Measurements from ENCODE around the gene GLB1L2.

Gene GLB1L2

DNA sequence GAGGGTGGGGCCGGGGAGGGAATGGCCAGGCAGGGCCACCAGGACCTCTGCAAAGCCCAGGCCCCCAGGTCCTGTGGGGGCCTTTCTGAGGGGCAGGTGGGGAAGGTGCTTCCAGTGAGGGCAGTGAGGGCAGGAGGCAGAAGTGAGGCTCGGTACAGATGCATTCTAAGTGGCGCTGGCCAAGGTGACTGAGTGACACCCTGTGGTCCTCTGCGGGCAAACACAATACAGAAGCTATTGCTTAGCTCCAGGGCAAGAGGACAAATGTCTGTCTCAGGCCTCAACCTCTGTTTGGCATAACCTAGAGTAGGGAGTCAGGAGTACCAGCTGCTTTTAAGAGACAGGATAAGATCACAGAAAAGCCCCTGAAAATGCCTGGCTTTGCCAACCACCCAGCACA, 49.0 kb downstream of the GLB1L2 start:
- H3K27ac ChIP-seq, result no peak overlapping the region
- DNase-seq (ENCODE audit: low read depth, low spot score), result no peak

DNA sequence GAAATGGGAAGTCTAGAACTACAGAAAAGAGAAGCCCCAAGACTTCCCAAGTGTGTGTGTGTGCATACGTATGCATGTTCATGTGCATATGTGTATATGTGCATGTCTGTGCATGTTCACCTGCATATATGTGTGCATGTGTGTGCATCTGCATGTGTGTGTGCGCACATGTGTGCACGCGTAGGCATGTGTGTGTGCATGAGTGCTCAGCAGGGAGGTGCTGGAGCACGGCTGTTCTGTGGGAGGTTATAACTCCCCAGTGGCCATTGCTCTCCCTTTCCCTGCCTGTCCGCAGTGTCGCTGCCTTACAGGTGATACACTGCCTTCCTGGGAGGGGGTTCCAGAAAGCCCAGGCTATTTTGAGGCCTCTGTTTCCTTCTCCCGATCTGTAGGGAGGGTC, 50.5 kb downstream of the GLB1L2 start:
- no peak overlapping the region for H3K27ac ChIP-seq
- DNase-seq (ENCODE audit: low read depth, low spot score), result no peak

DNA sequence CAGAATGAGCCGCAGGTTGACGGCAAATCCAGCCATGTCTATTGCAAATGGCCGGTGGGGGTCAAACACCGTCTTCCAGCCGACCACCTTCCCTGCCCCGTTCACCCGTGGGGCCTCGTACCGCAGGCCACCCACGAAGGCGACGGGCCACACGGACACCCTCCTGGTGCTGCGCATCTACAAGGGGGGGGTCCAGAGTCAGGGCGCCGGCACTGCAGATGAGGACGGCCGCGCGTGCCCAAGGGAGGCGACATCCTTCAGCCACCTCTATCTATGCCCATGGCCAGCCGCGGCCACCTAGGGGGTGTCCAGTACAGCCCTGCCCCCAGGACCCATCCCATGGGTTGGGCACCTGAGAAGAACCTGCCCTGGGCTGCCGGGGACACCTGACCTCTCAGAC, 51.0 kb downstream of the GLB1L2 start:
- no peak overlapping the region for H3K27ac ChIP-seq
- no peak for DNase-seq (ENCODE audit: low read depth, low spot score)

DNA sequence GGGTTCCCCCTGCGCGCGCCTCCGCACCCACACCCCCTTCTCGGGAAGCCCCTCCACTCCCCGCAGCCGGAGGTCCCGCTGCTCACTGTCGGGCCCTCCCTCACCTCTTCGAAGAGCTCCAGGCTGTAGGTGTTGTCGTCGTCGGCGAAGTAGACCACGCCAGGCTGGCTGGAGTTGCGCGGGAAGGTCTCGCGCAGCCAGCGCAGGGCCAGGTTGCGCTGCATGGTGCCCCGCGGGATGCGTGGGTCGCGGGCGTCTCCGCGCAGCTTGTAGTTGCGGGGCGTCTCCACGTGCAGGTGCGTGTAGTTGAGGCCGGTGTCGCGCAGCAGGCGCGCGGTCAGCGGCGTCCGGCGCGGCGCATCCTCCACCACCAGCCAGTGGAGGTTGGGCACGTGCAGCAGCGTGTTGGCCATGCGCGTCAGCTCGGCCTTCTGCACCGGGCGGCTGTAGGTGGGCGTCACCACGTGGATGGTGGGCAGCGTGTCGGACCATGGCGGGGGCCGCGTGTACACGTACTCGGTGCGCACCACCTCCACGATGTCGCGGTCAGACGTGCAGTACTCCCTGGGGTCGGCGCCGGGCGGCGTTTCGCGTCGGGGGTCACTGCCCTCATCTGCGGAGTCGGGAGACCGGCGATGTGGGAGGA, 51.9 kb downstream of the GLB1L2 start:
- no peak for DNase-seq (ENCODE audit: low read depth, low spot score)
- H3K27ac ChIP-seq, result no peak overlapping the region

DNA sequence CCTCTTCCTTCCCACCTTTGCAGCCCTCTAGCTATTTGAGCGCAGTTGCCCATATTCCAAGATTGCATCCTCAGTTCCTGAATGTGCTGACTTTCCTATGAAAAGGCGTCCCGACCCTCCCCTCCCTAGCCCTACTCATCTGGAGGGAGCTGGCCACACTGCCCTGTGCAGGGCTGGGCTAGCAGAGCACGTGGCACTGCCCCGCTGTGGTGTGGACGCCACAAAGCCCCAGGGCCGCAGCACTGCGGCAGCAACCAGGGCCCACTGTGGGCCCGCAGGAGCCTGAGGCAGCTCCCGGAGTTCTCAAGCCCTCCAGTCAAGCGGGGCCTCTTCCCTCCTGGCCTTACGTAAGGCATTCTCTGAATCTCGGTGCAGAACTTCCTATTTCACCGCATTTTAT, 52.6 kb downstream of the GLB1L2 start:
- DNase-seq (ENCODE audit: low read depth, low spot score), result no peak
- H3K27ac ChIP-seq, result no peak overlapping the region

DNA sequence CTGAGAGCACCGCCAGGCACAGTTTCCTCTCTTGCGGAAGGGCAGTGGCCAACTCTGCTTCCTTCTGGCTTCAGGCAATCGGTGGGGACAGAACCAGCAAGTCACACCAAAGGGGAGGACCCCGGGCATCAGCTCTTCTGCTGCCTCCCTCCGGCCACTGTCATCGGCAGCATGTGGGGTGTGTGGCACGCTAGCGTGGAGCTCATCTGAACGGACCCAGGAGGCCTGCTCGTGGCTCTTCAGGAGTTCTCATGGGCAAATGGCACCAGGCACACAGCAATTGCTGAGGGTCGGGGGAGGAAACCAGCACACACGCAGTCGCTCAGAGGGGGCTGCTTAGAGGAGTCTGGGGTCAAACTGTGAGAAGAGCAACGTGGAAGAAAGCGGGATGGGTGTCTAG, 53.4 kb downstream of the GLB1L2 start:
- H3K27ac ChIP-seq, result no peak overlapping the region

DNA sequence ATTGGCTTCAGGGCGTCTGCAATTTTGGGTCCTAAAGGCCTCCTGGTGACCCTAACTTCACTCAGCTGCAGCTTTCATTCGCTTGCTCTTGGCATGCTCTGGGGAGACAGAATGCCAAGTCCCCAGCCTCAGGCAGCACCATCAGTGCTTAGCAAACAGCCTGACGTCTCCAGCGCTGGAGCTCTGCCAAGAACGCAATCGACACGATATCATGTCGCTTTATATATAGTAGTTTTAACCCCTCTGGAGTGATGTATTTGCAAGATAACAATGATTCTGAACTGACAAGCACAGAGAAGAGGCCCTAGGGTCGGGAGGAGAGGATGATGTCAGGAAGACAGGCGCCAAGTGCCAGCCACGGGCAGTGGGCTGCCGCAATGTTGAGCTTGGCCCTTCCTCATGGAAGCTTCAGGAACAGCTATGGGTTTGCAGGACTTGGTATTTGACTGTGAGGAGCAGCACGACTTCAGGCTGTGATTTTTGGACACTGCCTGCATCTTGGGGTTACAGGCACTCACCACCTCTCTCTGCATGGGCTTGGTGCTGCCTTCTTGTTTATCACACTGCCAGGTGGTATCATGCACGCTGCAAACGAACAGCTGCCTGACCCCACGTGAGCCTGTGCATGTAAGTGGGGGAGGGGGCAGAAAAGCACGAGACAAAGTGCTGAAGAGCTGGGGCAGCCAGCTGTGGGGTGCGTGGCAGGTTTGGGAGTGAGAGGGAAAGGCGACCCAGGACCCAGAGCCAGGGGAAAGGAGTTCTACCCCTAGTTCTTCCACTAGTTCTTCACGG, 54.2 kb downstream of the GLB1L2 start:
- no peak overlapping the region for H3K27ac ChIP-seq
- DNase-seq (ENCODE audit: low read depth, low spot score), result no peak

More for the DNA sequence above, 53.4 kb downstream of the GLB1L2 start:
- no peak for DNase-seq (ENCODE audit: low read depth, low spot score)

DNA sequence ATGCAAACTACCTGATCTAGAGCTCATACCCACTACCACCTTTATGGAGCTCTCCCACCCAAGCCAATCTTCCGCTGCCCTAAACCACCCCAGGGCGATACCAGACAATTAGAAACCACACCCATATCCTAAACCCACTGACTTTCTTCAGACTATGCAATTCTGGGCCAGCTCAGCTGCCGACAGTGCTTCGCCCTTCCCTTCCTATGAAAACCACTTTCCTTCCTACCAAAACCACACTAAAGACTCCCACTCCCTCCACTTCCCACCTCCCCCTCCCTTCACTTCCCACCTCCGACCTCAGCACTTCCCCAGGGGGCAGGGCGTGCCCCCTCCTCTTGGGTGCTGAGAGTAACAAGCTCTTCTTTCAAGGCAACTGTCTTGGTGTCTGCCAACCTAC, 55.2 kb downstream of the GLB1L2 start:
- no peak overlapping the region for H3K27ac ChIP-seq
- no peak for DNase-seq (ENCODE audit: low read depth, low spot score)

DNA sequence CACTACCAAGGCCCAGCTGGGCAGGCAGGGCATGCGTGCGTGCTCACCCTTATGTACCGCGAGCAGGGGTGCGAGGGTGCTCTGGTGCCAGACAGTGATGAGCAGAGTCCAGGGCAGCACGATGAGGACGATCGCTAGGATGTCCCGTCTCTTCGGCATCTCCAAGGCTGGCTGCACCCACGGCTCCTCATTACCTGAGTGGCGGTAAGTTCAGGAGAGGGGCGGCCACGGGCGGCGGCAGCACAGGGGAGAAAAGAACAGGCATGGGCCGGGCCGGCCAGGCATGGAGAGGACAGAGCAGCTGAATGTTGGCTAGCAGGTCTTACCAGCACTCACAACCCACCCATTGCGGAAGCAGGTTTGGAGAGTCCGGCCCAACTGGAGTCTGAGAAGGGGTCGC, 55.7 kb downstream of the GLB1L2 start:
- H3K27ac ChIP-seq, result no peak overlapping the region
- no peak for DNase-seq (ENCODE audit: low read depth, low spot score)

DNA sequence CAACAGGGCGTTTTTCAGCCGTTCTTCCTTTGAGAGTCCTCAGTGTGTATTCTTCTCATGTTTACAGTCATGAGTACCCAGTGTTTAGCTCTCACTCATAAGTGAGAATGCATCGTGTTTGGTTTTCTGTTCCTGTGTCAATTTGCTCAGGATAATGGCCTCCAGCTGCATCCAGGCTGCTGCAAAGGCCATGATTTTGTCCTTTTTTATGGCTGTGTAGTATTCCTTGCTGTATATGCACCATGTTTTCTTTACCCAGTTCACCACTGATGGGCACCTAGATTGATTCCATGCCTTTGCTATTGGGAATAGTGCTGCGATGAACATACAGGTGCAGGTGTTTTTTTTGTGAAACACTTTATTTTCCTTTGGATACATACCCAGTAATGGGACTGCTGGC, 56.8 kb downstream of the GLB1L2 start:
- no peak for DNase-seq (ENCODE audit: low read depth, low spot score)
- H3K27ac ChIP-seq, result no peak overlapping the region

DNA sequence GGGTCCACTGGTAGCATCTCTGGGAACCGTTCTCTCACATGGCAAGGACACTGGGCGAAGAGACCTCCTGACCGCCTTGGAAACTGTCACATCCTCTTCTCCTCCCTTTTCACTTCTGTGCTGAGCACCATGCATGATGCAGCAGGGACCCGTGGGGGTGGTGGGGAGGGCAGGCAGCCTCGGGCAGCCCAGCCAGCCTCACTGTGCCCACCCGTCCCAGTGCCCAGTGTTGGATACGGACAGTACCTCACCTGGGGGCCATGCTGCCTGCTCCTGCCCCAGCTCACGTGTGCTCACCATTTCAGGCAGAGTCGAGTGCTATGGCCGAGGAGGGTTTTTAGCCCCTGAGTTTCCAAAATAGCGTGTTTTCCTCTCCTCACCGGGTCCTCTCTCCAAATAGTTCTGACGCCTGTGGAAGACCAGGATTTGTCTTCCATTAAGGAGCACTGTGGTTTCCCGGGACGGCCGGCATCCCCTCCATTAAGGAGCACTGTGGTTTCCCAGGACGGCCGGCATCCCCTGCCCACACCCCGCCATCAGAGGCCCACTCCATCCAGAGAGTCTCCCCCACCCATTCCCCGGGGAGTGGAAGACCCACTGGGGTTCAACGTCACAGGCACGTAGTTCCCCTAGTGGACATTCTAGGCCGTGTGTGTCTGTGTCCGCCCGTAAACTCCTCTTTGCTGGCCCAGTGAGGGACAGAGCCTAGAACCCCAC, 57.8 kb downstream of the GLB1L2 start:
- no peak for DNase-seq (ENCODE audit: low read depth, low spot score)
- no peak overlapping the region for H3K27ac ChIP-seq

DNA sequence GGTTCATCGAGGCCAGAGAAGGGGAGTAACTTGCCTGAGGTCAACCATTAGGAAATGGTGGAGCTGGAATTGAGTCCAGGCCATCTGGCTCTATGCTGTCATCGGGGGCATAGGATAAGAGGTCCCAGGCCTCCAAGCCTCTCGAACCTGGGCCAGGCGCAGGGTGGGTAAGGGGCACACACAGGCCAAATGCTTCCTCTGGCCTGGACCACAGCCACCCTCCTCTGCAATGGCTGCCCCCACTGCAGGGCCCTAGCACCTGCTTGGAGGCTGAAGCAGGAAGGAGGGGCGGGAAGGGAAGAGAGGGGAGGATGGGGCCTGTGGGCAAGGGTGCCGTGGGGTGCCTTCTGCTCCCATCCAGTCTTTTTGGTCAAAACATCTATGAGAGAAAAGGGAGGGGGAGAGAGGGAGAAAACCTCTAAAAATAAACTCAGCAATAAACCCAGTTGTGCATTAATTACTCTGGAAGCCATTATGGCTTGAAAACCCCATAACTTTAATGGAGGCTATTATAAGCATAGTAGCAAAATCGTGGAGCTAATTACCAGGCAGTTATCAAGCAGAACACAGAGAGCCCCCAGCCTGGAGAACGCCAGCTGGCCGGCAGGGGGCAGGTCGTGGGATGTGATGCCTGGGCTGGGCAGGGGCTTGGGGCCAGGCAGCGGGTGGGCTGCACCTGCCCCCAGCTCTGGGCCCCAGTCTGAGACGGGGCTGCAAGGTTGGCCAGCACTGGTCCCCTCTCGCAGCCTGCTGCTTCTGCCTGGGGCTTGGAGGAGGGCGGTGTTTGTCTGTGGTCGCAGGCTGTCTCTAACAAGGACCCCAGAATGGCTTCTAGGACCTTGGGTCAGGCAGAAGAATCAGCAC, 59.1 kb downstream of the GLB1L2 start:
- no peak for DNase-seq (ENCODE audit: low read depth, low spot score)
- H3K27ac ChIP-seq, result no peak overlapping the region

DNA sequence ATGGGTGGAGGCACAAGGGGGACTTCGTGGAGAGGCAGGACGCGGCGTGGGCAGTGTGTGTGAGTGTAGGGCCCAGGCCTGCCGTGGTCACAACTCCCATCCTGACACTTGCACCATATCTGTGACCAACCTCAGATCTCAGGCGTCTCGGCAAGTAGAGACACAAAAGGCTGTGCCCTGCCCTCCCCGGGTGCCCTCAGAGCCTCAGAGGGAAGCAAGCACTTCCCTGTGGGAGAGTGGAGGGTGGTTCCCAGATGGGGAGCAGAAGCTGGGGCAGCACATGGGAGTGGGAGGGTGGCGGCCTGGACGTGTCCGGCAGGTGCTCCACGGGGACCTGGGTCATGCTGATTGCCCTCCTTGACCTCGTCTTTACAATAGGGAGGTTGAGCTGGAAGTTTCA, 59.9 kb downstream of the GLB1L2 start:
- DNase-seq (ENCODE audit: low read depth, low spot score), result no peak
- H3K27ac ChIP-seq, result no peak overlapping the region

DNA sequence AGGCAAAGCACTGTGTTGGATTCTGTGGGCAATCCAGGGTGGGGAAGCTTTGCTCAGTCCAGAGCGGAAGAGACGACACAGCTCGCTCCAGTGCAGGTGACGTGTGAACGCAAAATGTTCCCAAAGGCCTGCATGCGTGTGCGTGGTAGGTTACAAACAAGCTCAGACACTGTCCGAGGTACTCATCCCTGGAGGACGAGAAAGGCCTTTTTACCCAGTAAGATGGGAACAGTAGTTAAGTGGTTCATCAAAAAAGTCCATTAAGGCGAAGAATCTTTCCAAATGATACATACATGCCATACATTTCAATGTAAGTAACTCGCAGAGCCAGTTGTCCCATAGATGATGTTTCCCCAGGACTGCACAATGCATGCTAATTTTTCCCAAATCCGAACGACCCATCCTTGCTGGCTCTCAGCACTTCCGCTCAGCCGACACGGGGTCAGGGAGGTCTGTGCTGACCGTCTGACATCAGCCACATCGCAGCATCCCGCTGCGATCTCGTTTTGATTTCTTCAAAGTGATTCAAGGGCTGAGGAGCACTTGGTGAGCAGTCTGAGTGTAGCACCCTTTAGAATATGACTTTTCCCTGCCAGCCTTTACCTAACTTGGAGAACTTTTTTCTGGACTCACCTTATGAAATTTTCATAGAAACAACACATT, 61.3 kb downstream of the GLB1L2 start:
- DNase-seq (ENCODE audit: low read depth, low spot score), result no peak
- H3K27ac ChIP-seq, result no peak overlapping the region

DNA sequence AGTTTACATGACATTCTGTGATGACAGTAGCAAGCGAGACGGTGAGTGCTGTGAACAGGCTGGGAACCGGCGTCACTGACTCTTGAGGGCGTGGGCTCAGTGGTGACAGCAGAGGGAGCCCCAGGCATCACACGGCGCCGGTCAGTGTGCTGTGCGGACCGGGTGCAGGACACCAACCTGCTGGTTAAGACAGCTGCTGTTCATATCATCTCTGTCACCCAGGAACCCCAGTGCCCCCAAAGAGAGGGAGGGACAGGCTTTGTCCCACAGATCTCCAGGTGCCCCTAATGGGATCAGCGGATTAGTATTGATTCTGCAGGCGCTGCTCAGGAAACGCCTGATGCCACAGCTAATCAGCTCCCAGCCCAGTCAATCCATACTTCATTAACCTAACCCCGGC, 61.9 kb downstream of the GLB1L2 start:
- no peak overlapping the region for H3K27ac ChIP-seq
- DNase-seq (ENCODE audit: low read depth, low spot score), result no peak

DNA sequence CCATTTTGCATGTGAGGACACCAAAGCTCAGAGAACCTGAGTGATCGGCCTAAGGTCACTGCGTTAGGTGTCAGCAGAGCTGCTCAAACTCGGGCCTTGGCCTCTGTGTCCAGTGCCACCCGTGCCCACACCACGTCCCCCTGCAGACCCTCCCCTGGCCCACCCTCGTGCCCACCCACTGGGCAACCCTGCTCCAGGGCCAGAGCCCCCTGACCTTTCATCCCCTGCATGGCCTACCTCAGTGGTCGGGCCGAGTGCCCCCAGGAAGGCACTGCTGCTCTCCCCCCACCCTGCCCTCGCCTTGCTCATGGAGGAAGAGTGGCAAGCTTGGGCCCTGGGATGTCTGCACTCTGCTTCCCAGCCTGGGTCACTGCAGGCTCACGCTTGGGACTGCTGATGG, 62.5 kb downstream of the GLB1L2 start:
- H3K27ac ChIP-seq, result no peak overlapping the region
- DNase-seq (ENCODE audit: low read depth, low spot score), result no peak

DNA sequence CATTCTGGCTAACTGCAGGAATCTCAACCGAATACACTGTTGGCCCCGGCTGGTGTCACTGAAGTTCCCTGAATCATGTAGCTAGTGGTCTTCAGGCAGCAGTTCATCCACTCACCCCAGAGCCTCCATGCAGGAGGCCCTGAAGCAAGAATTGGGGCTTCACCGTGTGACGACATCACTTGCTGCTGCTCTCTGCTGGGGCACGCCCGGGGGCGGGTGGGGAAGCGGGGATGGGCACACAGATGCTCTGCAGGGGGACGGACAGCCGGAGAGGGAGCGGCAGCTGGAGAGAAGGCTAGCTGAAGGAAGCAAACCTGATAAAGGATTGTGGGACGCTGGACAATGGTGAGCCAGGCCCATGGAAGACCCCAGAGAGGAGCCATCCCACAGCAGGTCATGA, 63.2 kb downstream of the GLB1L2 start:
- H3K27ac ChIP-seq, result no peak overlapping the region
- no peak for DNase-seq (ENCODE audit: low read depth, low spot score)

DNA sequence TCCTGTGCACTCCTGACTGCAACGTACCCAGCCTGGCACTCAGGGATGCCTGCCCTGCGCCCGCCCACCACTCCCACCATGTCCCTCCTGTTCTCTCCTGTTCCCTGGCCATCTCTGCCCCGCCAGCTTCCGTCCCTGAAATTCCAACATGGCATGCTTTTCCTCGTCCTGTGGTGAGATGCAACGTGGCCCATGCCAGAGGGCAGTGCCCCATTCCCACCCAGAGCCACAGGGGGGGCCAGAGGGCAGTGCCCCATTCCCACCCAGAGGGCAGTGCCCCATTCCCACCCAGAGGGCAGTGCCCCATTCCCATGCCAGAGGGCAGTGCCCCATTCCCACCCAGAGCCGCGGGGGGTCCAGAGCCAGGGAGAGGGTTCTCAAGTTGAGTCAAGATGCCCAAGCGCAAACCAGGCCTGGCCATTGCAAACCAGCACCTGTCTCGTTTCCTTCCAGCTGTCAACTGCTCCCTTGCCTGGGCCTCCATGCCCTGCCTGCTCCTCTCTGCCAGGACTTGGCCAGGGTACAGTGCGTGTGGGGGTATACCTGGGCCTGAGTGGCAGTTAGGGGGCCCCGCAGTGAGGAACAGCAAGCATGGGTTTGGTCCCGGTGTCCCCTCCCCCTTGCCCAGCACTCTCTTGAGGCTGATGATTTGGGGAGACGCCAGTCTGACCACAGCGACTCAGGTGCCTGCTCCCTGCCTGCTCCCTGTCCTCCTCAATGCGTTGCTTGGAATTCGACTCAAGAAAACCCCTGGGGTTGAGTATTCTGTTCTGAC, 65.7 kb downstream of the GLB1L2 start:
- H3K27ac ChIP-seq, result no peak overlapping the region
- no peak for DNase-seq (ENCODE audit: low read depth, low spot score)

DNA sequence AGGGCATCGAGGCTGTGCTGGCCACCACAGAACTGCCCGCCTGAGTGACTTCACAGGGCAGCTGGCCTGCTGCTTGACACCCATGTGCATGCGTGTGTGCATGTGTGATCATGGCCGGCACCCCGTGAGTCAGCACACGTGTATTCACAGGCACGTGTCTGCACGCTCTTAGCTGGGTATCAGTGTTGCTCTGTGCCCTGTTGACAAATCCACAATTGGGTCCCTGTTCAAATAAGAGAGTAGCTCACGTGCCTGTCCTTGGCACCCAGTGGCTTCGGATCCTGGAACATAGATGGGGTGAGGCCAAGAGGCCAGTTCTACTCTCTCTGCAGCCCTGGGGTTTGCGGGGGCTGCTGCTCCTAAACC, 66.3 kb downstream of the GLB1L2 start:
- no peak overlapping the region for H3K27ac ChIP-seq
- DNase-seq (ENCODE audit: low read depth, low spot score), result no peak
